PC-3 (cell line): ENCODE measurements around the gene CDK10. TPM values are rescaled to one million over a fixed set of nuclear protein-coding genes. Genes with fewer than 3 reads are reported as not detected.

ENCODE experiments used
- ATAC-seq: fragments of 200-7000 bp; cut with Tn5 transposase; 2 replicates; pipeline ENCODE4 v1.9.1; 2020; ENCODE audit warnings: mild to moderate bottlenecking, moderate library complexity
- BruUV-seq: library from RNA; stranded (reverse); fragments of 400-500 nt; replicated peaks from 2 replicates; lab custom pipeline; 2021; lab: Mats Ljungman, UMichigan
- CTCF ChIA-PET: fragments of 300-600 bp; sonication (Branson Sonifier 250); formaldehyde crosslinking; loops from one replicate; lab custom pipeline; 2022; ENCODE audit warnings: antibody characterized with exemption; lab: Charles Lee
- POLR2A ChIA-PET: fragments of 300-600 bp; sonication (Branson Sonifier 250); formaldehyde crosslinking; loops from one replicate; lab custom pipeline; 2022; ENCODE audit warnings: antibody characterized with exemption; ENCODE audit not compliant: unreplicated experiment; lab: Charles Lee
- DNase-seq: peaks from one replicate; pipeline ENCODE4 v3.0.0-alpha.2; 2015
- H2AFZ ChIP-seq: fragments of 300-600 bp; sonication (generic); 2 replicates; pipeline ENCODE4 v1.6.0; 2016; ENCODE audit warnings: antibody characterized with exemption, low read length
- H3F3A ChIP-seq: fragments of 300-600 bp; sonication (generic); one replicate; pipeline ENCODE4 v1.6.0; 2017; ENCODE audit warnings: antibody characterized with exemption, low read length, control low read depth, mild to moderate bottlenecking; ENCODE audit not compliant: unreplicated experiment
- H3K27ac ChIP-seq: fragments of 300-600 bp; sonication (generic); 2 replicates; pipeline ENCODE4 v1.5.1; 2016; ENCODE audit warnings: mild to moderate bottlenecking, low read length
- H3K27me3 ChIP-seq: fragments of 300-600 bp; sonication (generic); 2 replicates; pipeline ENCODE4 v1.6.1; 2016; ENCODE audit warnings: low read length, mixed read lengths
- H3K36me3 ChIP-seq: fragments of 300-600 bp; sonication (generic); 2 replicates; pipeline ENCODE4 v1.6.1; 2016; ENCODE audit warnings: low read depth, mixed run types, low read length, mixed read lengths
- H3K4me1 ChIP-seq: fragments of 300-600 bp; sonication (generic); 2 replicates; pipeline ENCODE4 v1.5.1; 2016; ENCODE audit warnings: low read length; ENCODE audit not compliant: insufficient read depth
- H3K4me2 ChIP-seq: fragments of 300-600 bp; sonication (generic); 2 replicates; pipeline ENCODE4 v1.6.0; 2016; ENCODE audit warnings: low read length
- H3K4me3 ChIP-seq: fragments of 300-600 bp; sonication (generic); 2 replicates; pipeline ENCODE4 v1.5.1; 2016; ENCODE audit warnings: mild to moderate bottlenecking, low read length, mixed read lengths
- H3K79me2 ChIP-seq: fragments of 300-600 bp; sonication (generic); 2 replicates; pipeline ENCODE4 v1.6.1; 2017; ENCODE audit warnings: low read length, mixed read lengths
- H3K9ac ChIP-seq: fragments of 300-600 bp; sonication (generic); 2 replicates; pipeline ENCODE4 v1.6.0; 2016; ENCODE audit warnings: mild to moderate bottlenecking, low read length
- H3K9me2 ChIP-seq: fragments of 300-600 bp; sonication (generic); replicated peaks from 2 replicates; pipeline ENCODE4 v1.6.1; 2016; ENCODE audit warnings: mixed run types, low read length, mixed read lengths
- H3K9me3 ChIP-seq: fragments of 300-600 bp; sonication (generic); 2 replicates; pipeline ENCODE4 v1.6.1; 2016; ENCODE audit warnings: low read length, mixed read lengths
- H4K20me1 ChIP-seq: fragments of 300-600 bp; sonication (generic); 2 replicates; pipeline ENCODE4 v1.6.1; 2016; ENCODE audit warnings: low read length, mixed read lengths
- CTCF ChIP-seq: fragments of 300-600 bp; sonication (generic); conservative IDR thresholded peaks from 2 replicates; pipeline ENCODE4 v1.5.1; 2017; ENCODE audit warnings: antibody characterized with exemption, low read depth, mild to moderate bottlenecking, low read length
- EZH2 ChIP-seq: fragments of 300-600 bp; sonication (generic); IDR thresholded peaks from one replicate; pipeline ENCODE4 v1.6.1; 2017; ENCODE audit warnings: antibody characterized with exemption, mild to moderate bottlenecking, low read length; ENCODE audit not compliant: unreplicated experiment
- EZH2phosphoT487 ChIP-seq: fragments of 300-600 bp; sonication (generic); IDR thresholded peaks from 2 replicates; pipeline ENCODE4 v1.6.1; 2018; ENCODE audit warnings: mild to moderate bottlenecking, antibody characterized with exemption, low read length, borderline replicate concordance
- intact Hi-C: fragments of 100-400 bp; cut with micrococcal nuclease; formaldehyde crosslinking; loops from 2 replicates; pipeline ENCODE4 v1.9.0; 2023
- total RNA-seq: library from RNA; depleted of rRNA; stranded (reverse); fragments of >200 nt; gene quantifications from 2 replicates; pipeline ENCODE4 v1.2.3, GENCODE V29; 2014

The CDK10 gene
- total RNA-seq, 1 experiment from 2014 or later: 50.0 TPM

GRCh38 chr16:89720813-89721545 lies 34.5 kb downstream of the CDK10 start, which contains the start of the genes VPS9D1 and ZNF276:
TSS of gene VPS9D1 (minus strand) at chr16:89720898. CDS start at chr16:89720861, 37 bp downstream.
TSS of gene ZNF276 (plus strand) at chr16:89721537. CDS start at chr16:89721641, 104 bp downstream.
- intact Hi-C loops: no loop called here
- DNase-seq (peak; percentile 74), ATAC-seq (peak; percentile 42)
- Histone ChIP-seq H3K27me3 (no peaks in the 10 kb centered on the region), H3K27ac (peak within 1 kb of the TSS; percentile 64), H3F3A (no peaks in the 10 kb centered on the region), H3K9me2 (no peaks in the 10 kb centered on the region), H3K79me2 (peaks cover 26% of the 10 kb centered on the region), H3K4me1 (peaks cover 26% of the 10 kb centered on the region), H4K20me1 (peaks cover 15% of the 10 kb centered on the region), H3K4me3 (peak within 1 kb of the TSS; percentile 72), H3K9ac (peak within 1 kb of the TSS; percentile 80), H3K36me3 (no peaks in the 10 kb centered on the region), H3K4me2 (peak within 1 kb of the TSS; percentile 89), H2AFZ (peak within 1 kb of the TSS; percentile 48; the same call in 1 of the 2 replicates), H3K9me3 (no peaks in the 10 kb centered on the region)
- no peak for TF ChIP-seq EZH2phosphoT487
- TF ChIP-seq EZH2: no peak
- TF ChIP-seq CTCF: no peak
- ChIA-PET CTCF (interaction anchor here (0.6 kb wide), 1 partner anchor 15 kb away, joined by 4 read pairs; no protein-coding TSS in a partner anchor), POLR2A (no interaction called here)
- BruUV-seq: no TSS peak

- no peaks in the 10 kb centered on the region for H3K9me3 ChIP-seq
- intact Hi-C loops: no loop called here
- peak overlapping the region; percentile 72 for H3K4me3 ChIP-seq
- no peaks in the 10 kb centered on the region for H3F3A ChIP-seq
- ChIA-PET CTCF (no interaction called here), POLR2A (no interaction called here)
- peak overlapping the region; percentile 12; the same call in 1 of the 2 replicates for H2AFZ ChIP-seq
- H3K27ac ChIP-seq: peak overlapping the region; percentile 64
- BruUV-seq: no TSS peak
- peaks cover 15% of the 10 kb centered on the region for H4K20me1 ChIP-seq
- H3K79me2 ChIP-seq: peaks cover 26% of the 10 kb centered on the region
- peak overlapping the region; percentile 89 for H3K4me2 ChIP-seq
- no peaks in the 10 kb centered on the region for H3K9me2 ChIP-seq
- DNase-seq (peak; percentile 44), ATAC-seq (peak; percentile 21)
- no peaks in the 10 kb centered on the region for H3K27me3 ChIP-seq
- peak overlapping the region; percentile 80 for H3K9ac ChIP-seq
- TF ChIP-seq EZH2 (no peak), EZH2phosphoT487 (no peak), CTCF (no peak)
- H3K36me3 ChIP-seq: no peaks in the 10 kb centered on the region
- peaks cover 26% of the 10 kb centered on the region for H3K4me1 ChIP-seq
Observed at GRCh38 chr16:89721546-89722391, 35.3 kb downstream of the CDK10 start.
